Vagina (tissue), 2 donors: ENCODE measurements around the gene HLA-DQA2.

Experiments
- CTCF ChIP-seq, 3 experiments: fragments of 450-650 bp in 2 of 3; fragments of 200-600 bp in 1 of 3; sonication (generic) in 1 of 3; IDR thresholded peaks; one replicate each; pipeline ENCODE4 v1.5.1; 2017 to 2019; ENCODE audit warnings: antibody characterized with exemption in 3 of 3, mild to moderate bottlenecking in 2 of 3, moderate library complexity in 2 of 3
- POLR2A ChIP-seq, 2 donors: fragments of 450-650 bp; IDR thresholded peaks; one replicate each; pipeline ENCODE4 v1.6.1; 2017; ENCODE audit warnings: antibody characterized with exemption in 2 of 2, mild to moderate bottlenecking in 2 of 2, moderate library complexity in 2 of 2
- POLR2AphosphoS5 ChIP-seq, 2 donors: sonication (generic); formaldehyde crosslinking; IDR thresholded peaks; one replicate each; pipeline ENCODE4 v1.9.0; 2017; ENCODE audit warnings: antibody characterized with exemption in 2 of 2, mild to moderate bottlenecking in 2 of 2, low read depth in 1 of 2; ENCODE audit not compliant: insufficient read depth in 1 of 2

DNA sequence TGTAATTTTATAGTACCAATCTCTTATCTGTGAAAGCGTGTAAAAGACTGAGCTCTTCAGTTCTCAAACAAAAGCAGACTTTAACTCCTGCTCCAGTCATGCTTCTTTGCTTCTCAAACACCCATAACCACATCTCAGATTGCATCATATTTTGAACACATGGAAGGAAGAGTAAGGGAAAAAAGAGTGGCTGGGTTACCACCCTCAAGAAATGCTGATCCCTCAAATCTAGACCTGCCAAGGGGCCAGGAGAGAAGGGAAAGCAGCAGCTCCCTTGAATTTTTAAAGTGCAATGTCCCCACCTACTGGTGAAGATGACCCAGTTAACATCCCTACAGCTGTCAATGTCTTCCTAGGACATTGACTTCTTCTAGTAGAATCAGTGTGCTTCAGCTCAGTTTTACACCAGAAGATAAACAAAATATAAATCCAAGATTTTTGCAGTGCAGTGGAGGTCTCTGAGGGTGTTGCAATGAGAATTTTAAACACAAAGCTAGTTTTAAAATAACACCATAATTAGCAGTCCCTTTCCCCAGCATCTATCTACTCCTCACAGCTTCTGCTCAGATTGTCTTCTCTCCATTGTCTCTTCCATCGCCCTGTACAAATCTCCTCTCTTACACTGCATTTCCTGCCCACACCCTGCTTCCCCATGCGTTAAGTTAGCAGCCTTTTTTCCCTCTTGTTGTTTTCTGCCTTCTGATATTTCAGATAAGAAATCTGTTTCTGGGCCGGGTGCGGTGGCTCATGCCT lies 44.8 kb downstream of the HLA-DQA2 start:
- no peak for TF ChIP-seq POLR2AphosphoS5 (IDR thresholded peaks at IDR 0.05; ENCODE audit: insufficient read depth in 1 of 2, low read depth in 1 of 2)
- TF ChIP-seq POLR2A (IDR thresholded peaks at IDR 0.05) = no peak
- peak in 2 of 3 experiments; percentile 39 to 52 for TF ChIP-seq CTCF (IDR thresholded peaks at IDR 0.05)
